HUES64 (cell line): ENCODE results near the gene AGFG1. TPM values are rescaled to one million over a fixed set of nuclear protein-coding genes. Genes with fewer than 3 reads are reported as not detected.

Experiments used
- H3K27ac ChIP-seq: 2 replicates; pipeline ENCODE4 v1.7.0; 2013; ENCODE audit warnings: low read depth, low read length, inconsistent platforms
- H3K27me3 ChIP-seq: 2 replicates; pipeline ENCODE4 v1.6.1; 2013; ENCODE audit warnings: mild to moderate bottlenecking, low read length; ENCODE audit not compliant: insufficient read depth
- H3K36me3 ChIP-seq: 2 replicates; pipeline ENCODE4 v1.6.1; 2013; ENCODE audit warnings: mild to moderate bottlenecking, low read length; ENCODE audit not compliant: insufficient read depth
- H3K4me1 ChIP-seq: 2 replicates; pipeline ENCODE4 v1.6.1; 2013; ENCODE audit warnings: mild to moderate bottlenecking, low read length, moderate library complexity; ENCODE audit not compliant: insufficient read depth
- H3K4me3 ChIP-seq: 2 replicates; pipeline ENCODE4 v1.5.1; 2013; ENCODE audit warnings: mild to moderate bottlenecking, low read length, moderate library complexity
- H3K9ac ChIP-seq: 2 replicates; pipeline ENCODE4 v1.6.1; 2013; ENCODE audit warnings: mild to moderate bottlenecking, low read depth, low read length
- H3K9me3 ChIP-seq: 2 replicates; pipeline ENCODE4 v1.6.1; 2013; ENCODE audit warnings: low read depth, low read length; ENCODE audit not compliant: insufficient read depth
- WGBS: fragments of 150-250, 120-280 bp; methylation state at CpG from one replicate; pipeline ENCODE4 v1.1.7; 2013; ENCODE audit warnings: missing lambda C conversion rate; 5-methylcytosine and 5-hydroxymethylcytosine counted together
- polyA plus RNA-seq, 2 experiments: library from polyadenylated mRNA; stranded (reverse); fragments of 50-300 nt; gene quantifications; one replicate each; pipeline ENCODE4 v1.2.3, GENCODE V29; 2013

AGFG1 gene
- polyA plus RNA-seq (2013, experiment 1 of 2) = 67.0 TPM
- 67.0 TPM for polyA plus RNA-seq (2013, experiment 2 of 2)

- Histone ChIP-seq H3K9ac (peak within 1 kb of the TSS; percentile 88), H3K9me3 (no peaks in the 10 kb centered on the region), H3K27me3 (no peaks in the 10 kb centered on the region), H3K4me3 (peak within 1 kb of the TSS; percentile 95), H3K27ac (peak within 1 kb of the TSS; percentile 80; the same call in 1 of the 2 replicates), H3K4me1 (peaks cover 16% of the 10 kb centered on the region), H3K36me3 (no peaks in the 10 kb centered on the region)
- WGBS = 0% methylated on average over 26 of the region's 28 CpGs
Observed at GRCh38 chr2:227471924-227472264, at the start of gene AGFG1. TSS of gene AGFG1 (plus strand) at chr2:227472156. CDS start at chr2:227472422, 266 bp downstream.

DNA sequence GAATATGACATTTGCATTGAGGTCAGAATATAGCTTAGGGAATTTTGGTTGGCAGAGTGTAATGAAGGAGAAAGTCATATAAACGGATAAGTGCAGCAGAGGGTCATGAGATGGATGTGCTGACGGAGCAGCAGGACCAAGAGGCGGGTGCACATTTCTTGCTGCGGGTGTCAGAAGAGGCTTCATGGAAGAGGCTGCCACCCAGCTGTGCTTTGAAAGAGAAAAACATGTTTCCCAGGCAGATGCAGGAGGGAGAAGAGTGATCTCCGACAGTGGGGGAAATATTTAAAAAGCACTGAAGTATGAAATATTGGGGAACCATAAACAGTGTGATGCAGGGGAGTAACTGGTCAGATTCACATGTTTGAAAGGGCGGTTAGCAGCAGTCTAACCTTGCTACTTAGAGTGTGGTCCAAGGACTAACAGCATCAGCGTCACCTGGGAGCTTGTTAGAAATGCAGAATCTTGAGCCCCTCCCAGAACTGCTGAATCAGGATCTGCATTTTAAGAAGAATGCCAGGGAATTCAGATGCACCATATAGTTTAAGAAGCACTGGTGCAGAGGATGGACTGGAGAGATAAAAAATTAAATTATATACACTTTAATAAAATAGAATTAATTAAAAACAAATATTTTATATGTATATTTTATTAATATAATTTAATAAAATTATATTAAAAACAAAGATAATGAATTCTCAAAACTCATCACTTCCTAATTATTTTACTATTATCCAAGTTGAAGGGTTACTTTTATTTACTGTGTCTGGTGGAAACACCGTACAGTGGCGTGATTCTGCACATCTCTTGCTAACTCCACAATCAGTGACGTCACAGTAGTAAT lies 48.1 kb upstream of the AGFG1 start:
- no peak overlapping the region for H3K9ac ChIP-seq
- no peak overlapping the region for H3K27ac ChIP-seq
- no peaks in the 10 kb centered on the region for H3K4me1 ChIP-seq
- no peaks in the 10 kb centered on the region for H3K27me3 ChIP-seq
- no peaks in the 10 kb centered on the region for H3K9me3 ChIP-seq
- H3K36me3 ChIP-seq = no peaks in the 10 kb centered on the region
- no peak overlapping the region for H3K4me3 ChIP-seq
- WGBS = 76% methylated on average over 10 of the region's 10 CpGs

- peaks cover 17% of the 10 kb centered on the region for H3K9me3 ChIP-seq
- WGBS = 93% methylated on average over 8 of the region's 8 CpGs
- H3K27me3 ChIP-seq = no peaks in the 10 kb centered on the region
- H3K4me3 ChIP-seq = no peak overlapping the region
- H3K27ac ChIP-seq = no peak overlapping the region
- H3K36me3 ChIP-seq = 0 out of 2 replicates have a peak, but pooled peaks cover 2% of the 10 kb centered on the region
- H3K4me1 ChIP-seq = no peaks in the 10 kb centered on the region
- no peak overlapping the region for H3K9ac ChIP-seq
Observed at GRCh38 chr2:227428731-227429285, 43.1 kb upstream of the AGFG1 start.

GRCh38 chr2:227430639-227431038 lies 41.3 kb upstream of the AGFG1 start:
- Histone ChIP-seq H3K27me3 (no peaks in the 10 kb centered on the region), H3K9ac (no peak overlapping the region), H3K27ac (no peak overlapping the region), H3K4me1 (no peaks in the 10 kb centered on the region), H3K36me3 (0 out of 2 replicates have a peak, but pooled peaks cover 2% of the 10 kb centered on the region), H3K4me3 (no peak overlapping the region), H3K9me3 (peaks cover 23% of the 10 kb centered on the region)
- 92% methylated on average over 2 of the region's 3 CpGs for WGBS

DNA sequence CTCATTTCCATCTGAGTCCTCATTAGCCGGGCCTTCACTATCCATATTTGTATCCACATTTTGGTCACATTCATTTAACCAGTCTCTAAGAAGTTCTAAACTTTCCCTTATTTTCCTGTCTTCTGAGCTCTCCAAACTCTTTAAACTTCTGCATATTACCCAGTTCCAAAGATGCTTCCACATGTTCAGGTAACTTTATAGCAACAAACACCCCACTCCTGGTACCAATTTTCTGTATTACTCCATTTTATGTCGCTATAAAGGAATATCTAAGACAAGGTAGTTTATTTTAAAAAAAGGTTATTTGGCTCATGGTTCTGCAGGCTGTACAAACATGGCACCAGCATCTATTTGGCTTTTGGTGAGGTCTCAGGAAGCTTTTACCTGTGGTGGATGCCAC lies 38.8 kb upstream of the AGFG1 start:
- no peaks in the 10 kb centered on the region for H3K4me1 ChIP-seq
- H3K27ac ChIP-seq = no peak overlapping the region
- 97% methylated on average over 2 of the region's 2 CpGs for WGBS
- H3K36me3 ChIP-seq = 0 out of 2 replicates have a peak, but pooled peaks cover 2% of the 10 kb centered on the region
- no peaks in the 10 kb centered on the region for H3K27me3 ChIP-seq
- no peak overlapping the region for H3K9ac ChIP-seq
- peaks cover 23% of the 10 kb centered on the region for H3K9me3 ChIP-seq
- H3K4me3 ChIP-seq = no peak overlapping the region

DNA sequence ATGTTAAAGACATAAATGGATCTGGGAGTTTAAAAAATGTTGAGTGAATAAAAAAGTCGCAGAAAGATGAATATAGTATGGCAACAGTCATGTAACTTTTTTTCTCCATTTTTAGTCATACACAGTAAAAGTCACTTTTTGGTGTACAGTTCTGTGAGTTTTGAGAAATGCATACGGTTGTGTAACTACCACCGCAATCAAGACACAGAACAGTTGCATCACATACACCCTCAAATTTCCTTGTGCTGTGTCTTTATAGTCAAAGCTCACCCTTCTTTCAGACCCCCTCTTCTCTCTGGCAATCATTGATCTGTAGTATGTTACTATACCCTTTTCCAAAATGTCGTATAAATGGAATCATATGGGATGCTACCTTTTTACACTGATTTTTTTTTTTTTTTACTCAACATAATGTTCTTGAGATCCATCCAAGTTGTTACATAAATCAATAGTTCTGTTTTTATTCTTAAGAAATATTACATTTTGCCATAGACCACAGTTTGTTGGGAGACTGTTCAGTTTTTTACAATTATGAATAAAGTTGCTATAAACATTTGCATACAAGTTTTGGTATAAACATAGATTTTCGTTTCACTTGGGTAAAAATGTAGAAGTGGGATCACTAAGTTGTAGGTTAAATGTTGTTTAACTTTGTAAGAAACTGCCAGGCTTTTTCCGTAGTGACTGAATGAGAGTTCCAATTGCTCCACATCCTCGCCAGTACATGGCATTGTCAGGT lies 35.4 kb upstream of the AGFG1 start:
- H3K9ac ChIP-seq = no peak overlapping the region
- H3K4me3 ChIP-seq = no peak overlapping the region
- WGBS = 97% methylated on average over 5 of the region's 7 CpGs
- 0 out of 2 replicates have a peak, but pooled peaks cover 2% of the 10 kb centered on the region for H3K36me3 ChIP-seq
- no peaks in the 10 kb centered on the region for H3K27me3 ChIP-seq
- peaks cover 23% of the 10 kb centered on the region for H3K9me3 ChIP-seq
- H3K27ac ChIP-seq = no peak overlapping the region
- H3K4me1 ChIP-seq = no peaks in the 10 kb centered on the region

DNA sequence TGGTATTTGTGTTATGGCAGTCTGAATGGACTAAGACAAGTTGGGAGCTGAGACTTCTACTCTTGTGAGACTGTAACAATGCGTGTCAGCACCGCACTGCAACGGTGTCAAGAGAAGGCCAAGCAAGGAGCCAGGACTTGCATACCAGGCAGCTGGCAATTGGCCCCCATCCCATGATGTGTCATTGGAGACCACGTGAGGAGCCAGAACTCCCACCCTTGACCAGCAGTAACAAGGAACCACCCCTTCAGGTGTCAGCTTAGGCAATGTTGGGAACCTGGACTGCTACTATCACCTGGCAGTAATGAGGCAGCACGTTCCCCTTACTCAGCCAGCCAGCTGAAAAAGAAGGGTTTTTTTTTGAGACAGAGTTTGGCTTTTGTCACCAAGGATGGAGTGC lies 32.7 kb upstream of the AGFG1 start:
- no peaks in the 10 kb centered on the region for H3K27me3 ChIP-seq
- 0 out of 2 replicates have a peak, but pooled peaks cover 2% of the 10 kb centered on the region for H3K4me1 ChIP-seq
- no peak overlapping the region for H3K4me3 ChIP-seq
- H3K36me3 ChIP-seq = no peaks in the 10 kb centered on the region
- H3K9ac ChIP-seq = no peak overlapping the region
- 93% methylated on average over 5 of the region's 5 CpGs for WGBS
- peaks cover 2% of the 10 kb centered on the region; the same call in 1 of the 2 replicates for H3K9me3 ChIP-seq
- no peak overlapping the region for H3K27ac ChIP-seq

- H3K9ac ChIP-seq = no peak overlapping the region
- H3K4me3 ChIP-seq = no peak overlapping the region
- H3K9me3 ChIP-seq = no peaks in the 10 kb centered on the region
- H3K36me3 ChIP-seq = no peaks in the 10 kb centered on the region
- WGBS = 86% methylated on average over 1 of the region's 1 CpG
- no peak overlapping the region for H3K27ac ChIP-seq
- 0 out of 2 replicates have a peak, but pooled peaks cover 4% of the 10 kb centered on the region for H3K4me1 ChIP-seq
- H3K27me3 ChIP-seq = no peaks in the 10 kb centered on the region
Observed at GRCh38 chr2:227442639-227443038, 29.3 kb upstream of the AGFG1 start.

- no peak overlapping the region for H3K27ac ChIP-seq
- 69% methylated on average over 12 of the region's 12 CpGs for WGBS
Observed at GRCh38 chr2:227443889-227444568, 27.9 kb upstream of the AGFG1 start.

DNA sequence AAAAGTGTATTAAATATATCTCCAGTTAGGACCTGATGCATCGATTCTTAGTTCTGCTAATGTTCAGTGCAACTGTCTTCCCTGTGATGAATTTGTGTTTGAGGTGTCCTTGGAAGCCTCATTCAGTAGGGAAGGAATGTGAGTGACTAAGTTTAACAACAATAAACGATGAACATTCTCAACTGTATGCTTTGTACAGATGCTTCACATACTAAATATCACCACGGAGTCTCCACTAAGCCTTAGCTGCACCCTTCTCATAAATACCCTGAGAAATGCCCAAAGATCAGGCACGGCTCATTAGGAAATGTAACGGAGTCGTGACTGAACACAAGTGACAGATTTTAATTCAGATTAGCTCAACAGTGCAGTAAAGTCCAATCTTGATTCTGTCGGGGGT lies 24.4 kb upstream of the AGFG1 start:
- 0 out of 2 replicates have a peak, but pooled peaks cover 4% of the 10 kb centered on the region for H3K4me1 ChIP-seq
- H3K9ac ChIP-seq = no peak overlapping the region
- H3K27me3 ChIP-seq = no peaks in the 10 kb centered on the region
- no peak overlapping the region for H3K27ac ChIP-seq
- H3K9me3 ChIP-seq = no peaks in the 10 kb centered on the region
- 82% methylated on average over 7 of the region's 7 CpGs for WGBS
- H3K36me3 ChIP-seq = no peaks in the 10 kb centered on the region
- H3K4me3 ChIP-seq = no peak overlapping the region

More at GRCh38 chr2:227443889-227444568, 27.9 kb upstream of the AGFG1 start:
- Histone ChIP-seq H3K9ac (no peak overlapping the region), H3K9me3 (no peaks in the 10 kb centered on the region), H3K36me3 (no peaks in the 10 kb centered on the region), H3K27me3 (no peaks in the 10 kb centered on the region), H3K4me1 (0 out of 2 replicates have a peak, but pooled peaks cover 4% of the 10 kb centered on the region), H3K4me3 (no peak overlapping the region)
